Measurements from ENCODE around the gene XKR8.
A peak's percentile ranks its signal among the peaks of the same experiment; 100 is the strongest.

Gene XKR8

DNA sequence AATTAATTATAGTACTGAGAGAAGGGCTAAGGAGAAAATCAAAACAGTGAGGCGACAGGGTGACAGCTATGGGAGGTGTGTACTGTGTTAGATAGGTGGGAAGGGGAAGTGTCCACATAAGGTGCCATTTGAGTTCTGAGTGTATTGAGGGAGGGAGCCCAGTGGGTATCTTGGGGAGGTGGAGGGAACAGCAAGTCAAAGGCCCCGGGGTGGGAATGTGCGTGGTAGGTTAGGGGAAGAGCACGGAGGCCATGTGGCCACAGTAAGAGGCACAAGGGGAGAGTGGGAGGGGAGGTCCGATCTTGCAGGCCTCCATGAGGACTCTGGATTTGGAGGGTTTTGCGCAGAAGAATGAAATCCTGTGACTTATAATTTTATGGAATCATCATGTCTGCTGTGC is 3.0 kb upstream of the XKR8 start:
- no peak for DNase-seq

DNA sequence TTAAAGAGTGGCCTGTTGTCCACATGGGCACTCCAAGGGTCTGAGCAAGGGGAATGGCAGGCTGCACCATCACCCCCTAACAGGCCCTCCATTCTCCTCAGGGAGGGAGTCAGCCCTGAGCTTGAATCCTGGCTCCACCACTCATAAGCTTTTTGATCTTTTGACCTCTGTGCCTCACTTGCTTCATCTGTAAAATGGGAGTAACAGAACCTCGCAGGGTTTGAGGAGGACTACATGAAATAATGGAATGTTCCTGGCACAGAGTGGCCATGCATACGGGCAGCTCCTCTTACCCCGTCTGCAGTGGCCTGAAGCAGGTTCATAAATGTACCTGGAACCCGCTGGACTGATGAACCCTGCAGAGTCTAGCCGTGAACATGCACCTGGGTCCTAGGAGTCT is 2.1 kb upstream of the XKR8 start:
- no peak for DNase-seq

DNA sequence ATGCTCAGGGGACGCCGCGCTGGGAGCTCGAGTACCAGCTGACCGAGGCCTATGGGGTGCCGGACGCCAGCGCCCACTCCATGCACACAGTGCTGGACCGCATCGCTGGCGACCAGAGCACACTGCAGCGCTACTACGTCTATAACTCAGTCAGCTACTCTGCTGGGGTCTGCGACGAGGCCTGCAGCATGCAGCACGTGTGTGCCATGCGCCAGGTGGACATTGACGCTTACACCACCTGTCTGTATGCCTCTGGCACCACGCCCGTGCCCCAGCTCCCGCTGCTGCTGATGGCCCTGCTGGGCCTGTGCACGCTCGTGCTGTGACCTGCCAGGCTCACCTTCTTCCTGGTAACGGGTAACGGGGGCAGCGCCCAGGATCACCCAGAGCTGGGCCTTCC is 1.3 kb upstream of the XKR8 start:
- no peak for DNase-seq

DNA sequence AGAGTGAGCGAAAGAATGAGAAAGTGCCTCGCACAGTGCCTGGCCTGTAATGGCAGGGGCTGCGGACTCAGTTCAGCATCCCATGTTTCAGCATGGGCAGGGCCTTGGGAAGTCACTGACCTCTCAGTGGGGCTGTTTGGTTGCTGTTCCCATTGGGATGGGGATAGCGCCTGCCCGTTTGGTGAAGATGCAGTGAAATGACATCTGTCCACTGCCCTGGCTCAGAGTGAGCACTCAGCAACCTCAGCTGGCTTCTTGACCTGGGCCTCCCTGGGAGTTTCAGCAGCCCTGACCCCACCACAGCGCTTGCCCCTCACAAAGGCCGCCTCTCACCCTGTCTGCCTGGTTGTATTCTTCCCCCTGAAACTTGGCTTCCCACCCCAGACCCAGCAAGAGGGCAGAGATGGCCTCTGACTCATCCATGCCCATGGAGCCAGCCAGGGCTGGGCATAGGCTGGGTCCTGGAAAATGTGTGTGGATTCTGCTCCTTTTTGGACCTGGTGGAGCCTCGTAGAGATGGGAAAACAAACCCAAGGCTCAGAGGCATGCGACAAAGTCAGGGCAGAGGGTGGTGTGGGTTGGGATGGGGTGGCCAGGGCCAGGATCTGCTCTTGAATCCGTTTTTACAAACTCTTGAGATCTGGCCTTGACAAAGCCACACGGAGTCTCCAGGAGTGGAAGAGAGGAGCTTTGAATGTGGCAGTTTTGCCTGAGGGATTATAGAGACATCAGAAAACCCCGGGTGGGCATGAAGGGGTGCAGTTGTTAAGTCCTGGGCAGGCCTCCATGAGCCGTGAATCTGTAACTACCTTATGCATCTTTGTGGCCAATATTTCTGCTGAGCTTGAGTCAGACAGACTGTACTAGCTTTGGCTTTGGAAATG is 1.2 kb downstream of the XKR8 start:
- DNase-seq = no peak

DNA sequence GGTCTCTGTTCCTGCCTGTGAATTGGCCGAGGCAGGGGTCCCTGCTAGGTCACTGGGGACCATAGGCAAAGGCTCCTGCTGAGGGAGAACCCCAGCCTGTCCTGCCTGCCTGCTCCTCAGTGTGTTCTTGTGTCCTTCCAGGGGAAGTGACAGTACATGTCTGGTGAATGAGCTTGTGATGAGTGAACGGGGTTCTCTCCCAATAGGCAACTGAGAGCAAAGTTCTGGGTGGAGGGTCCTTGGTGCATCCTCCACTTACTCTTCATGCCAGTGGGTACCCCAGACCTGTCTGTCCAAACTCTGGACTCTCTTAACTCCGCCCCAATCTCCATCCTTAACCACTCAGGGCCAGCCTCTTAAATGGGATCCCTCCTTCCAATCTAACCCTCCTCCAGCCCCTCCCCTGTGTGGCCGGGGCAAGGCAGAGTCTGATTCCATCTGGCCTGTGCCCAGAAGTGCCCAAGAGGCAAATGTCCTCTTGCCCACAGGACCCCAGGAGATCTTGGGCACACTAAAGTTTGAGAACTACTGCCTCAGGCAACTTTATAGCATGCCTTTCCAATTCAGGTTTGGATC is 2.0 kb downstream of the XKR8 start:
- no peak for DNase-seq

DNA sequence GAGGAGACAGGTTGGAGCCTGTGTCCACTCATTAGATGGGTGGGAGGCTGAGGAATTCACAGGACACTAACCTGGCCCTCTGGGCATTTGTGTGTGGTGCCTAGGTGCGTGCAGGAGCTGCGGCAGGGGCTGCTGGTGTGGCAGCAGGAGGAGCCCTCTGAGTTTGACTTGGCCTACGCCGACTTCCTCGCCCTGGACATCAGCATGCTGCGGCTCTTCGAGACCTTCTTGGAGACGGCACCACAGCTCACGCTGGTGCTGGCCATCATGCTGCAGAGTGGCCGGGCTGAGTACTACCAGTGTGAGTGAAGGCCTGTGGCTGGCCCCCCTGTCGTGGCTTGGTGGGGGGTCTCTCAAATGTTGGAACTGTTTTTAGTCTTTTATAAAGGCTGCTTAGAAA is 3.6 kb downstream of the XKR8 start:
- DNase-seq = no peak

DNA sequence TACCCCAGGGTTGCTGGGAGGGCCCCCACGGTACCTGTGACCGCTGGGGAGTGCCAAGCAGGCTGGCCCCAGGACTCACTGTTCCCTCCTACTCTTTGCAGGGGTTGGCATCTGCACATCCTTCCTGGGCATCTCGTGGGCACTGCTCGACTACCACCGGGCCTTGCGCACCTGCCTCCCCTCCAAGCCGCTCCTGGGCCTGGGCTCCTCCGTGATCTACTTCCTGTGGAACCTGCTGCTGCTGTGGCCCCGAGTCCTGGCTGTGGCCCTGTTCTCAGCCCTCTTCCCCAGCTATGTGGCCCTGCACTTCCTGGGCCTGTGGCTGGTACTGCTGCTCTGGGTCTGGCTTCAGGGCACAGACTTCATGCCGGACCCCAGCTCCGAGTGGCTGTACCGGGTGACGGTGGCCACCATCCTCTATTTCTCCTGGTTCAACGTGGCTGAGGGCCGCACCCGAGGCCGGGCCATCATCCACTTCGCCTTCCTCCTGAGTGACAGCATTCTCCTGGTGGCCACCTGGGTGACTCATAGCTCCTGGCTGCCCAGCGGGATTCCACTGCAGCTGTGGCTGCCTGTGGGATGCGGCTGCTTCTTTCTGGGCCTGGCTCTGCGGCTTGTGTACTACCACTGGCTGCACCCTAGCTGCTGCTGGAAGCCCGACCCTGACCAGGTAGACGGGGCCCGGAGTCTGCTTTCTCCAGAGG is 6.8 kb downstream of the XKR8 start:
- DNase-seq = no peak

DNA sequence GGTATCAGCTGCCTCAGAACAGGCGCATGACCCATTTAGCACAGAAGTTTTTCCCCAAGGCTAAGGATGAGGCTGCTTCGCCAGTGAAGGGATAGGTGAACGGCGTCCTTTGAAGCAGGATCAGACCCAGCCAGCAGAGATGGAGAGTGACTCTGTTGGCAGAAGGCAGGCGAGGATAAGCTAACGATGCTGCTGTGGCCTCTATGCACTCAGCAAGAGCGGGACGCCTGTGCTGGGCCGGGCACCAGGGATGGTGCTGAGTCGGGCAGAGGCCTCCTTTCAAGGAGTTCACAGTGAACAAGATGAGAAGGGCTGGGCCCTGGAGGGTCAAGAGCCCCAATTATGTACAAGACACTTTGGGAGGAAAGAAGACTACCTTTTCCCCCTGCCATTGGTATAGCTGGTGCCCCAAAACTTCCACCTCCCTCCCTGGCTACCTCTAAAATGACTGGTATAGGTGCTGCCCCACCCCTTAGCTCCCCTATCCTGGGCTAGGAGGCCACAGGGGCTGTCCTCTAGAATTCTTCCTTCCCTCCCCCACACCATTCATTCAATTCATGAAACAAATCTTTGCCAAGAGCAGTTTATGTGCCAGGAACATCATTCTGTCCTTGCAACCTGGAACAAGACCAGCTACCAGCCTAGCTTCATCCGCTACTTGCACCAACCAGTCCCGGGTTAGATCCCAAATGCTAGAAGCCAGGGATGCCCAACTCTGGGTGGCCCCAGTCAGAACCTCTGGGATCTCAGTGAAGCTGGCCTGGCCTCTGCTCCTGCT is 7.5 kb downstream of the XKR8 start:
- no peak for DNase-seq

DNA sequence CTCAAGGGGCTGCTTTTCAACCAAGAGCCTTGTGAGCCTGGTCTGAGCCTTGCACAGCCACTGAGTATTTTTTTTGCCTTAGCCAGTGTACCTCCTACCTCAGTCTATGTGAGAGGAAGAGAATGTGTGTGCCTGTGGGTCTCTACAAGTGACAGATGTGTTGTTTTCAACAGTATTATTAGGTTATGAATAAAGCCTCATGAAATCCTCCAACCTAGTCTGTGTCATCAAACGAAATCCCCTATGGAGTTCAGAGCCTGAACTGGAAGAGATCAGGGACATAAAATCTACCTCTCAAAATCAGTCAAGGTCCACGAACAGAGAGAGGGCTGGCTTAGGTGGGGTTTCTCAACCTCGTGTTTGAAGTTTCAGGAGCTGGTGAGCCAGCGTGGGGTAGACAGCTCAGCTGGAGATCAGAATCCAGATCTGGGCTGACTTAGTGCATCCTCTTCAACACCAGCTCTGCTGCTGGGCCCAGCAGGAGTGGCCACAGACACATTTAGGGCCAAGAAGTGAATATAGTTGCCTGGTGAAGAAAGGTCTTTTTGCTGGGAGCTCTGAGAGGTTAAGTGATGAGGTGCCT is 8.2 kb downstream of the XKR8 start:
- no peak for DNase-seq

DNA sequence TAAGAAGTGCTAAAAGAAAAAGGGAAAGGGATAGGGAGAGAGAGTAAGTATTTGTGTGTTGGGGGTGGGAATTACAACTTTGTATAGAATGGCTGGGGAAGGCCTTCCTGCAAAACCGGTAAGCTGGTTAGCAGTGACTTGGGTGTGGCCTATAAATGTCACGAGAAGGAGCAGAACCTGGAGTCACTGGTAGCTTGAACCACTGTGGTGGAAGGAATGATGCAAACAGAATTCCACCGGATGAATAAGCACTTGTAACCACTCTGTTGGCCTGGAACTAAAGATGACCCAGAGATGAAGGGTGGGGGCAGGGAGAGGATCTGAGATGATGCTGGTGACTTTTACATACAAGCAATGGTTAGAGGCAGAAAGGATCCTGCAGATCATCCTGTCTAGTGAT is 8.9 kb downstream of the XKR8 start:
- no peak for DNase-seq

DNA sequence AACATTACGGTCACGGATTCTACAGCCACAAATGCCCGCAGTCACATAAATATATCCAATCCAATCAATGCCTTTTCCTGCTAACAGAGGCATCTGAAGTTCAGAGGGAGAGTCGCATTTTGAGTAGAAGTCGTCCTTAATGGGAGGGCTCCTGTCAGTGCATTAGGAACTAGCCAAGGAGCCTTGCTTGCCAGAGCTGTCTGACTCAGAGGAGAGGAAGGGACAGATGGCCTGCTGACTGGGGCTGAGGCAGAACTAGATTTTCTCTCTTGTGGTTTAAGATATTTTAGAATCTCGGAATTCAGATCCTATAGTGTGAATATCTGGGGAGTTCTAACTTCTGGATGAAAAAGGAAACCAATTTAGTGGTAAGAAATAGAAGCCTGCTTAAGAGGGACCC is 10.6 kb downstream of the XKR8 start:
- no peak for DNase-seq

DNA sequence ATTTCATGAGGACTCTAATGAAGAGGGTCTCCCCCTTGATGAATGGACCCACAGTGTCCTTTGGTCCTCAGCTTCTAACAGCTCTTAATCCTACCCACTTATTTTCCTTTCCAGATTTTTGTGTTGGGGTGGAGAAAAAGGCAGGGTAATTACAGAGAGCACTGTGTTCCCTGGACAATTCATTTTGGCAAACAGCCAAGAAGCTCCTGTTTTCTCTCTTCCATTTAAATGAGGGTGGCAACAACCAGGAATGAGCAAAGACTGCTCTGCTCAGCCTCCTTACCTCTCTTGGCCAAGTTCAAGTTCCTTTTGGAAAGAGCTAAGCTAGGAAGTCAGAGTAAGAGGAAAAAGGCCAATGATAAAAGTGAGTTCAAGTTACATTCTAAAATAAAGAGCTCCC is 11.9 kb downstream of the XKR8 start:
- no peak for DNase-seq

DNA sequence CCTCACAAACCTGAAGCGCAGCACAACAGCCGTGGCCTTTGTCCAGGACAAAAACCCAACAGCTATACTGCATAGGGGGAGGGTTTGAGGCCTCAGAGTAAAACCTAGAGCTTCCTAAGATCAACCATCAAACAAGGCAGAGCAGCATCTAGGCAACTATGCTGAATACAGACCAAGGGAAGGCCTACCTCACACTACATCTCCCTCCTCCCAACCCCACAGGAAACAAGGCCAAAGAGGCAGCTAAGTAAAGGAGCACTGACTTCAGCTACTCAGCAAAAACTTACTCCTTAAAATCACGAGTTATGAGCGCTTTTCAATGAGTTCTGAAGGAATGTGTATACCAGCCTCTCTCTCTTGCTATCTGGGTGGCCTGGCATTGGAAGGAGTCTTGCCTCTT is 12.4 kb downstream of the XKR8 start:
- DNase-seq = no peak

DNA sequence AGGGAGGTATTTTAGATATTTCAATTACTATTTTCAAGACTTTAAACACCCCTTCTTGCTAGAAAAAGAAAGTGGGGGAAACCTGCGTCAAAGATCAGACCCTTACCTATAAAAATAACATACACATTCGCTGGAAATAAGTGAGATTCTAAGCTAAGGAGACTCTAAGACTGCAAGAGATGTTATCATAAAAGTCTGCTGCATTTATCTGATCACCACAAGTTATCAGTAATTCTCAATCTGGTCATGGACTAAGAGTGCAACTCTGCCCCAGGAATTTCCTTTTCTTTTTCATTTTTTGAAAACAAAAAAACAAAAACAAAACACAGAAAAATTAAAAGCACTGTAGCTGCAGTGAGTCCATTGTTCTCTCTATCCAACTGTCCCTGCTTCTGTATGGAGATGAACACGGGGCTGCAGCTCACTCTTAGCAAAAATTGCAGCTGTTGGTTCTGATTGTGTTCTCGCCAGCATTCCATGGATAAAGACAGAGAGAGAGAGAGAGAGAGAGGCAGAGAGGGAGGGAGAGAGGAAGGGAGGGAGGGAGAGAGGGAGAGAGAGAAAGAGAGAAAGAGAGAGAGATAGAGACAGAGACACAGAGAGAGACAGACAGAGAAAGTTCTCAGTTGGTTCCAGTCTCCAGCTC is 14.1 kb downstream of the XKR8 start:
- DNase-seq = no peak

DNA sequence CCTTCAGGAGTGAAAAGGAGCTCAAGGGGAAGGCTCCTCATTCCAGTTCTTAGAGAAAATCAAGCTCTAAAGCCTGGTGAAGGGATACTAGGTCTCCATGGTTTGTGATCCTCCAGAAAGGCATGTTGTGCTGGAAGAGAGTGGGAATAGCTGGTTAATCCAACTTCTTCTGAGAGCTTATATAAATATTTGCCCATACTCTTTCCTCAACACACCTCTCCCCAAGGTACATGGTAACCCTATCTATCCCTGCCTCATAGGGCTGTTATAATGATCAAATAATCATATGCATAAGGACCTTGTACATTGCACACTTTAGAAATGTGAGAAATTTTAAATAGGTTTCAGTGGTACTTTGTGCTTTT is 14.6 kb downstream of the XKR8 start:
- no peak for DNase-seq

DNA sequence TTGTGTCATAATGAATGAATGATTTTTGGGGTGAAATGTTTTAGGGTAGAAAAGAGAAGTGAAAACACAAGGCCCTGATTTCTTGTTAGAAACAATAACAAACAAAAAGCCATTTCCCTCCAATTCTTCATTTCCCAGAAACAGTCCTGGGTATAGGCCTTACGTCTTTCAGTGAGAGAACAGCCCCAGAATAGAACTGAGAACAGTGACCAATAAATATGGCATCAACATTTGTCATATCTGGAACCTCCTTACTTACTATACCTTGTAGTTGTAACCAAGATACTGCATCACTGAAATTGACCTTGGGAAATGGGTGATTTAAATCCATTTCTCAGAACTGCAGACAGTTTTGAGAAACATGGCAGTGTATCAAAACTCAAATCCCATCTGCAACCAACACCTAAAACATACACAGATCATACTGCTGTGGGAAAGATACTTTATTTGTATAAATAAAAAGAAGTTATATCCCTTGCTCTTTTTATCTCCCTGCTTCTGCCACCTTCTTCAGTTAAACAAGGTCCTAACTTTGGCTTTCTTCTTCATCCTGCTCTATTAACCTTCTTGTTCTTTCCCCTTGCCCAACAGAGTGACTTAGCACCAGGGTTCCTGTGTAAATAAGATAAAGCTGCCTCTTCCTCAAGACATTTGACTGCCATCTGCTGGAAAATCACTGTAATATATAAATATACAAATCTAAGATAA is 19.5 kb downstream of the XKR8 start:
- peak; percentile 90 for DNase-seq

DNA sequence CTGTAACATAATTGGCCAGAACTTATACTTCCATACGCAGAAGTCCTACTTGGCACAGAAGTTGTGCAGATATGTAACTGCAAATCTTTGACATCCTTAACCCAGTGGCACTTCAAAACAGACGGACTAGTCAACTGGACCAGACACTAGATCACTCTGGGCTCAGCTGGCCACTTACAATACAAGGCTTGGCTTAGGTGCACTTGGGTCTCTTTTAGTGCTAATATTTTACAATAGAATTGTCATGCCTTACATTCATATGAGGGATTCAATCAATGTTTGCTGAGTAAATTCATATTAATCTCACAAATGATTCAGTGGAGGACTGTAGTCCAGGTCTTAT is 20.1 kb downstream of the XKR8 start:
- no peak for DNase-seq

DNA sequence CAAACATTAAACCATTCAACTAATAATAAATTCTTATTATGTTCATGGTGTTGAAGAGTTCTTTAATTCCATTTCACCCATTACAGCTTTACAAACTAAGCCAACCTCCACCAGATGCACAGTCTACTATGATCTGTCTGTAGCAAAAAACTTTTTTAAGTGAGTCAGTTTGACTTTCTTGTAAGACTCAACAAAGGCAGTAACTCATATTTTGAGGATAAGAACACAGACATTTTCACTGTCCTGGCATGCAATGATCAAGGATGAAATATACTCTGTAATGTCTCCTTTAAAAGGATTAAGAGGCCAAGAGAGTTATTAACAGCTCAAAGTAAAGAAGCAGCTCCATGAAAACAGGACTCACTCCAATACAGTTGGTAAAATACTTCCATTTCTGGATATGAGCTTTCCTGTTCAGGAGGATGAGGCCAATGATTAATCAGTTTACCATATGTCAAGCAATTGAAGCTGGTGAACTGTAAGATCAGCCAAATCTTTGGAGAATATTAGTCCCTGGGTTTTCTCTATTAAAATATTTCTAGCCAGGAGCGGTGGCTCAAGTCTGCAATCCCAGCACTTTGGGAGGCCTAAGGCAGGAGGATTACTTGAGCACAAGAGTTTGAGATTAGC is 20.6 kb downstream of the XKR8 start:
- no peak for DNase-seq

DNA sequence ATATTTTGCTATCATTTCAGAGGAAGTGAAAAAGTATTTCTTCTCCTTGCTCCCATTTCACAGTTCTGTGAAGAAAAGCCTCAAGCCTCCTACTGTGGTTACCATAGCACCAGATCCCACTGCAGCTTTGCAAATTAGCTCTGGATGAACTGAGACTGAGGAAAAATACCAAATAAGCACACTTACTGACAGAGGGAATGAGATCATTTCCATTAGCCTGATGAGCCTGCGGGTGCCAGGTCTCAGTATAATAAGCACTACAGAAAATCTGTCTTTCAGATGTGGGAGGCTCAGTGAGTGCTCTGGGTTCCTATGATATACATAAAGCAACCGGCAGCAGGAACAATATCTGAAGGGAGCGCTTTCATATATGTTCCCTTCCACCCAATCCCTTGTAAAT is 21.4 kb downstream of the XKR8 start:
- no peak for DNase-seq

DNA sequence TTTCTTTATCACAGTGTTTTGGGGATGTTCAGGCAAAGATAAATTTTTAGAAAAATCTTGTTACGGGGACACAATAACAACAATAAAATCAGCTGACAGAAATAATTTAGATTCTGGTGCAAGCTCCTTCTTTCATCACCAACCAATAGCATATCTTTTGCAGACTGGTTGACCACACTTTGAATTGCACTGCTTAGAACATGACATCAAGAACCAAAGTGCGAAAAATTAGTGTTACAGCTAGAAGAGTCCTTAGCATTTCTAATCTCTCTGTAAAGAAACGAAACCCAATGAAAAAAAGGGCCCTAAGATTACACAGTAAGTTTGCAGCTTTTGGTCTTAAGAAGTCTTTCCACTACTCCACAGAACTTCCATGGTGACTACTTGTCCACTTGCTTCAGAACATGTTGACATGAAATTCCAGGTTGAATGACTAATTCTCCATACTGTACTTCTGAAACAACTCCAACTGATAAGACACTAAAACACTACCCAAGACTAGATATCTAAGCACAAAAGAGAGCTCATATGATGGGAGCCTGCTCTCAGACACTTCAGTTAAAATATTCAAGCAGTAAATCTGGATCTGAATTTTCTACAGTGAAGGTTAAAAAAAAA is 31.3 kb downstream of the XKR8 start:
- no peak for DNase-seq

DNA sequence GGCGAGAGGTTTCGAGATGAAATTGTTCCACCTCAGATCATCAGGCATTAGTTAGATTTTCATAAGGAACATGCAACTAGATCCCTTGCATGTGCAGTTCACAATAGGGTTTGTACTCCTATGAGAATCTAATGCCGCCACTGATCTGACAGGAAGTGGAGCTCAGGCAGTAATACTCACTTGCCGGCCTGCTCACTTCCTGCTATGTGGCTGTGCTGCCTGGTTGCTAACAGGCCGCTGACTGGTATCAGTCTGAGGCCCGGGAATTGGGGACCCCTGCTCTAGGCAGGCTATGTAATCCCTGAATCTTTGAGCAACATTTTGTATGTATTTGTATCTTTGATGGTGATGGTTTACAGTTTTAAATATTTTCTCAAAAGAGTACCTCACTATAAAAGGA is 32.5 kb downstream of the XKR8 start:
- no peak for DNase-seq

Data from OCI-M1 (cell line).